CD4-positive, alpha-beta T cell treated with Interleukin-21 for 1 hour (primary cell): ENCODE measurements around the gene FOLR1.

Experiments used
- DNase-seq: peaks from one replicate; pipeline ENCODE4 v3.0.0-alpha.2; 2020

The FOLR1 gene

GRCh38 chr11:72224564-72225410 lies 32.8 kb downstream of the FOLR1 start, which contains the start of gene INPPL1:
Gene INPPL1 (plus strand): TSS chr11:72224767. CDS start chr11:72224985, 218 bp downstream.
- peak; percentile 32 for DNase-seq

GRCh38 chr11:72225411-72225951 lies 33.5 kb downstream of the FOLR1 start:
- peak; percentile 48 for DNase-seq

DNA sequence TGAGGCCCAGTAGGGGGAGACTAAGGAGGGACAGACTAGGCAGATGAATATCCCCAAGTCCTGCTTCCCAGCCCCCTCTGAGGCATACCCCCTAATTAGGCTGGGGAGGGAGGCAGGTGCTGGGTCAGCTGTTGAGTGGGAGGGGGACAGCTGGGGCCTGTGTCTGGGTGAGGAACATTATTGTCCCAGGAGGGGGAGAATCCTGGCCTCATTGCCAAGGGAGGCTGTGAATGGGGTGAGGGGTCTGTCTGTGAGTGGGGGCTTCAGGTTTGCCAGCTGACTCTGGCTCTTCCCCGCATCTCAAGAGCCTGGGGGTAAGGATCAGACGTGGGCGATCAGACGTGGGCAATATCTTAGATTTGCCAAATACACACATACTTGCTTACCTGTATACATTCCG lies 34.8 kb downstream of the FOLR1 start:
- DNase-seq, result no peak

DNA sequence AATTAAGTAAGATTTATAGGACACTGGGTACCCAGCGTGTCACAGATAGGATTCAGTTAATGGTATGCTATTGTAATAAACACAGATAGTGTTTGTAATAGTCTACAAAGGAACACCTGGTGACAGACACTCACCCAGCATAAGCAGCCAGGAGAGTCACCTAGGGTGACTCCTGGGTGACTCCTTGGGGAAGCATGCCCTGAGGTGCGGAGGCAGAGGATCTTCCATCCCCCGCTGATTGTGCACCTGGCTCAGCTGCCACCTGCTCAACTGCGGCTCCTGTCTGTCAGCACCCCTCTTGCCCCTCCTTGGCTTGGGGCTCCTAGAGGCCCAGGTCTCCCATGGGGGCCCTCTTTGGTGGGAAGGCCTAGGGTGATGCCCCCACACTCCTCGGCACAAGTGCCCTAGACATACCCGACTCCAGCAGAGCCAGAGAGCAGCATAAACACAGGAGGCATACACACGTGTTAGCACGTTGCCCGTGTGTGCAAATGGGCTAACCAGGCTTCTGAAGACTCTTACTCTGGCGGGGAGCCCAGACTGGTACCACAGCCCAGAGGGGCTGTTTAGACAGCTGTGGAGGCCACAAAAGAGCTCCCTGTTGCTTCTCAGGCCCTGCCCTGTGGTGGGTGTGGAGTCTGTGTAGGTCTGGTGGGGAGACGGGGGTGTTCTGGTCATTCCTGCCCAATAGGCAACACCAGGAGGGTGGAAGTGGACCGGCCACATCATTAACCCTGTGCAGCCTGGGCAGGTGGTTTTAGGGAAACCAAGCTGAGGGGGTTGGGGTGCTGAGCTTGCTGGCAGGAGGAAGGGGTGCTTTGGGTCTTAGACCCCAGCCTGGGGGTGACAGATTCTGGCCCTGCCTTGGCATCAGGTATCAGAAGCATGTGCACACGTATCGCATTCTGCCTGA lies 35.6 kb downstream of the FOLR1 start:
- DNase-seq, result no peak

GRCh38 chr11:72228229-72228843 lies 36.4 kb downstream of the FOLR1 start:
- DNase-seq, result no peak

DNA sequence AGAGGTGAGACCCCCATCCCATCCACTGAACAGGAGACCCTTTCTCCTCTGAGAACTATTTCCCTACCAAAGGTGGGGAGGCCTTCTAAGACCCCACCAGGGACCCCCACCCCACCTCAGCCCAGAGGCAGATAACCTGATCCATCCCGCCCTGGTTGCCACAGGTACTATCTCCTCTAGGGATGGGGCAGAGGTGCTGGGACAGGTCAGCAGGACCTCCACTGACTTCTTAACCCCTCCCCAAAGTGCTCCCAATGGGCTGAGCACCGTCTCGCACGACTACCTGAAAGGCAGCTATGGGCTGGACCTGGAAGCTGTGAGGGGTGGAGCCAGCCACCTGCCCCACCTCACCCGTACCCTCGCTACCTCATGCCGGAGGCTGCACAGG lies 36.9 kb downstream of the FOLR1 start:
- DNase-seq, result no peak

- DNase-seq, result no peak
Observed at GRCh38 chr11:72229336-72229924, 37.5 kb downstream of the FOLR1 start.

GRCh38 chr11:72229925-72230763 lies 38.2 kb downstream of the FOLR1 start:
- DNase-seq, result no peak

- no peak for DNase-seq
Observed at GRCh38 chr11:72230764-72231365, 38.9 kb downstream of the FOLR1 start.

- DNase-seq, result no peak
Observed at GRCh38 chr11:72231396-72232259, 39.7 kb downstream of the FOLR1 start.

GRCh38 chr11:72232260-72233055 lies 40.5 kb downstream of the FOLR1 start:
- no peak for DNase-seq

DNA sequence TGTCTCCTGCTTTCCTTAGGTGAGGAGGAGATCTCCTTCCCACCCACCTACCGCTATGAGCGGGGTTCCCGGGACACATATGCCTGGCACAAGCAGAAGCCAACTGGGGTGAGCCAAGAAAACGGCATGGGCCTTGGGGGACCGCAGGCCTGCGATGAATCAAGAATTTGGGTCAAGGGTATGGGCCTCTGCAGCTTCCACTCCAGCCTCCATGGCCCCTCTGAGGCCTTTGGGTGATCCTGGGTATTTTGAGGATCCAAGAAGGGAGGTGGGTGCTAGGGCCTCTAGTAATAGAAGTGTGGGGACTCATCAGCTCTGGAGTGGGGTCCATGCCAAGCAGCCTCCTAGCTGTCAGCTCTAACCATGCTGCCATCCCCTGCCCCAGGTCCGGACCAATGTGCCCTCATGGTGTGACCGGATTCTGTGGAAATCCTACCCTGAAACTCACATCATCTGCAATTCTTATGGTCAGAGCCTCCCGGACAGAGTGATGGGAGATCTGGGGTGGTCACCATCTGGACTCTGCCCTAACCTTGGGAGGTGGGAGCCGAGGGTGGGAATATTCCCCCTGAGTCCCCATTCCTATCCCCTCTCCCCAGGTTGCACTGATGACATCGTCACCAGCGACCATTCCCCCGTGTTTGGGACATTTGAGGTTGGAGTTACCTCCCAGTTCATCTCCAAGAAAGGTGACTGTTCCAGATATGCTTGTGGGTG lies 41.3 kb downstream of the FOLR1 start:
- no peak for DNase-seq

- no peak for DNase-seq
Observed at GRCh38 chr11:72233773-72234513, 42.0 kb downstream of the FOLR1 start.

DNA sequence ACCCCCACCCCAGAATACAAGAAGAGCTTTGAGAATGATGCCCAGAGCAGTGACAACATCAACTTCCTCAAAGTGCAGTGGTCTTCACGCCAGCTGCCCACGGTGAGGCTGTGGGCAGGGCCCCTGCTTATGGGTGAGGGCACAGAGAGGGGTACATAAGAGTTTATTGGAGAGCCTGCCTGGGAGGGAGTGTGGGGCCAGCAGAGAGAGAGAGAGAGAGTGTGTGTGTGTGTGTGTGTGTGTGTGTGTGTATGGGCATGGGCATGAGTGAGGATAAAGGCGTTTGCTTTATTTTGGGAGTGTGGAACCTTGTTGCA lies 42.5 kb downstream of the FOLR1 start:
- no peak for DNase-seq

- no peak for DNase-seq
Observed at GRCh38 chr11:72234920-72235319, 43.0 kb downstream of the FOLR1 start.

DNA sequence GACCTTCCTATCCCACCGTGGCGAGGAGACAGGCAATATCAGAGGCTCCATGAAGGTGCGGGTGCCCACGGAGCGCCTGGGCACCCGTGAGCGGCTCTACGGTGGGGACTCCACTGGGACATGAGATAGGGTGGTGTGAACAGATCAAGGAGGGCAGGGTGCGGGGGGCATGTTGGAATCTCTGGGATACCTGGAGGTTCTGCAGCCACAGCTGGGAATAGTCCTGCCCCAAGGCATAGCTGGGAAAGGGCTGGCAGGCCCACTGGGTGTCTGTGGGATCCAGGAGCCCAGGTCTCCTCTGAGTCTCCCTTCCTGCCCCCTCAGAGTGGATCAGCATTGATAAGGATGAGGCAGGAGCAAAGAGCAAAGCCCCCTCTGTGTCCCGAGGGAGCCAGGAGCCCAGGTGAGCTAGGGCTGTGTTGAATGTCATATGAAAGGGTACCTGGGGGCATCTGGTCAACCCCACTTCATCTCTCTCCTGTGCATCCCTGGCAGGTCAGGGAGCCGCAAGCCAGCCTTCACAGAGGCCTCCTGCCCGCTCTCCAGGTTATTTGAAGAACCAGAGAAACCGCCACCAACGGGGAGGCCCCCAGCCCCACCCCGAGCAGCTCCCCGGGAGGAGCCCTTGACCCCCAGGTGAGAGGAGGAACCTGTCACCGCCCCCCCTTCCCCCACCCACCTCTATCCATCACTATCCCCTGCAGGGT lies 43.6 kb downstream of the FOLR1 start:
- DNase-seq, result no peak

DNA sequence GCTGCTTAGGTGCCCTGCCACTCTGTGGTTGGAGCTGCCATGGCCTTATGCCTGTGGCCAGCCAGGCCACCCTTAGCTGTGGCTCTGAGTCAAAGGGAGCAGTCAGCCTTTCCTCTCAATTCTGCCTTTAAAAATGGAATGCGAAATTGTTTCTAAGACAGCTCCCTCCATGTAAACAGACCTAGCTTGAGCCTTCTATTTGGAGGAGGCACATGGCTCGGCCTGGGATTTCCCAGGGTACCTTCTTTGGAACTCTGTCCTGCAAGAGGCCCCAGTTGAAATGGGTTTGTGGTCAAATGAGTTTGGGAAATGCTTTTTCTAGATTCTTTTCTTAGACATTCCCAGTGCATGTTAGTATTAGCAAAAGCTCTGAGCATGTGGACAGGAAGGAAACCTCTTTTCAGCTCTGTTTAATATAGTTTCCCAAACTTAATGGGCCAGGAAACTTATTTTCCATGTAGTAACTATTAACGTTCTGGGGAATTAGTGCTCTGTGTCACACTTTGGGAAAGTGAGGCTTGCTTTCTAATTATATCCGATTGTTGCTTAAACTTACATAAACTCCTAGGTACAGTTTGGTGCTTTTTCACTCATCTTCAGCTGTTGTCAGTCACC lies 44.2 kb downstream of the FOLR1 start:
- DNase-seq, result no peak
